Measurements from ENCODE around the gene HMGB4.

The HMGB4 gene

GRCh38 chr1:33898406-33898805, 34.5 kb downstream of the HMGB4 start:
- Histone ChIP-seq H3K36me3 (ENCODE audit: control insufficient read depth in 1 of 2, insufficient read depth in 2 of 2, low read length in 2 of 2) (no peaks in the 10 kb centered on the region), H3K9me3 (ENCODE audit: control insufficient read depth in 1 of 2, low read length in 2 of 2) (no peaks in the 10 kb centered on the region), H3K4me1 (ENCODE audit: control insufficient read depth in 1 of 2, insufficient read depth in 2 of 2, low read length in 2 of 2) (peaks cover 0 to 2% of the 10 kb centered on the region in 2 donors), H3K27ac (ENCODE audit: low read length) (no peak overlapping the region), H3K27me3 (ENCODE audit: low read depth, low read length) (no peaks in the 10 kb centered on the region), H3K4me3 (ENCODE audit: low read depth in 1 of 2, low read length in 2 of 2) (no peak overlapping the region)

- no peaks in the 10 kb centered on the region for H3K9me3 ChIP-seq (ENCODE audit: control insufficient read depth in 1 of 2, low read length in 2 of 2)
- H3K4me1 ChIP-seq (ENCODE audit: control insufficient read depth in 1 of 2, insufficient read depth in 2 of 2, low read length in 2 of 2): peaks cover 0 to 4% of the 10 kb centered on the region in 2 donors
- no peak overlapping the region for H3K4me3 ChIP-seq (ENCODE audit: low read depth in 1 of 2, low read length in 2 of 2)
- H3K27ac ChIP-seq (ENCODE audit: low read length): no peak overlapping the region
- no peaks in the 10 kb centered on the region for H3K36me3 ChIP-seq (ENCODE audit: control insufficient read depth in 1 of 2, insufficient read depth in 2 of 2, low read length in 2 of 2)
- no peaks in the 10 kb centered on the region for H3K27me3 ChIP-seq (ENCODE audit: low read depth, low read length)
Measured at GRCh38 chr1:33898881-33899280, 35.0 kb downstream of the HMGB4 start.

- Histone ChIP-seq H3K36me3 (ENCODE audit: control insufficient read depth in 1 of 2, insufficient read depth in 2 of 2, low read length in 2 of 2) (no peaks in the 10 kb centered on the region), H3K9me3 (ENCODE audit: control insufficient read depth in 1 of 2, low read length in 2 of 2) (no peaks in the 10 kb centered on the region), H3K27me3 (ENCODE audit: low read depth, low read length) (no peaks in the 10 kb centered on the region), H3K27ac (ENCODE audit: low read length) (no peak overlapping the region), H3K4me3 (ENCODE audit: low read depth in 1 of 2, low read length in 2 of 2) (no peak overlapping the region), H3K4me1 (ENCODE audit: control insufficient read depth in 1 of 2, insufficient read depth in 2 of 2, low read length in 2 of 2) (peaks cover 0 to 4% of the 10 kb centered on the region in 2 donors)
Measured at GRCh38 chr1:33899746-33900145, 35.9 kb downstream of the HMGB4 start.

GRCh38 chr1:33902486-33903209, 38.8 kb downstream of the HMGB4 start:
- H3K4me1 ChIP-seq (ENCODE audit: control insufficient read depth in 1 of 2, insufficient read depth in 2 of 2, low read length in 2 of 2): peaks cover 0 to 4% of the 10 kb centered on the region in 2 donors
- no peaks in the 10 kb centered on the region for H3K36me3 ChIP-seq (ENCODE audit: control insufficient read depth in 1 of 2, insufficient read depth in 2 of 2, low read length in 2 of 2)
- H3K27me3 ChIP-seq (ENCODE audit: low read depth, low read length): no peaks in the 10 kb centered on the region
- H3K9me3 ChIP-seq (ENCODE audit: control insufficient read depth in 1 of 2, low read length in 2 of 2): no peaks in the 10 kb centered on the region
- no peak overlapping the region for H3K4me3 ChIP-seq (ENCODE audit: low read depth in 1 of 2, low read length in 2 of 2)
- no peak overlapping the region for H3K27ac ChIP-seq (ENCODE audit: low read length)

- peaks cover 0 to 4% of the 10 kb centered on the region in 2 donors for H3K4me1 ChIP-seq (ENCODE audit: control insufficient read depth in 1 of 2, insufficient read depth in 2 of 2, low read length in 2 of 2)
- no peak overlapping the region for H3K27ac ChIP-seq (ENCODE audit: low read length)
- H3K9me3 ChIP-seq (ENCODE audit: control insufficient read depth in 1 of 2, low read length in 2 of 2): no peaks in the 10 kb centered on the region
- no peaks in the 10 kb centered on the region for H3K36me3 ChIP-seq (ENCODE audit: control insufficient read depth in 1 of 2, insufficient read depth in 2 of 2, low read length in 2 of 2)
- no peaks in the 10 kb centered on the region for H3K27me3 ChIP-seq (ENCODE audit: low read depth, low read length)
- H3K4me3 ChIP-seq (ENCODE audit: low read depth in 1 of 2, low read length in 2 of 2): no peak overlapping the region
Measured at GRCh38 chr1:33903210-33903589, 39.3 kb downstream of the HMGB4 start.

GRCh38 chr1:33905241-33905640, 41.4 kb downstream of the HMGB4 start:
- Histone ChIP-seq H3K4me3 (ENCODE audit: low read depth in 1 of 2, low read length in 2 of 2) (no peak overlapping the region), H3K4me1 (ENCODE audit: control insufficient read depth in 1 of 2, insufficient read depth in 2 of 2, low read length in 2 of 2) (peaks cover 0 to 4% of the 10 kb centered on the region in 2 donors), H3K27me3 (ENCODE audit: low read depth, low read length) (no peaks in the 10 kb centered on the region), H3K27ac (ENCODE audit: low read length) (no peak overlapping the region), H3K9me3 (ENCODE audit: control insufficient read depth in 1 of 2, low read length in 2 of 2) (no peaks in the 10 kb centered on the region), H3K36me3 (ENCODE audit: control insufficient read depth in 1 of 2, insufficient read depth in 2 of 2, low read length in 2 of 2) (no peaks in the 10 kb centered on the region)

- Histone ChIP-seq H3K27ac (ENCODE audit: low read length) (no peak overlapping the region), H3K36me3 (ENCODE audit: control insufficient read depth in 1 of 2, insufficient read depth in 2 of 2, low read length in 2 of 2) (no peaks in the 10 kb centered on the region), H3K4me1 (ENCODE audit: control insufficient read depth in 1 of 2, insufficient read depth in 2 of 2, low read length in 2 of 2) (peaks cover 0 to 4% of the 10 kb centered on the region in 2 donors), H3K4me3 (ENCODE audit: low read depth in 1 of 2, low read length in 2 of 2) (no peak overlapping the region), H3K27me3 (ENCODE audit: low read depth, low read length) (no peaks in the 10 kb centered on the region), H3K9me3 (ENCODE audit: control insufficient read depth in 1 of 2, low read length in 2 of 2) (no peaks in the 10 kb centered on the region)
Measured at GRCh38 chr1:33906156-33906555, 42.3 kb downstream of the HMGB4 start.

GRCh38 chr1:33908324-33908956, 44.6 kb downstream of the HMGB4 start:
- Histone ChIP-seq H3K4me1 (ENCODE audit: control insufficient read depth in 1 of 2, insufficient read depth in 2 of 2, low read length in 2 of 2) (peaks cover 0 to 2% of the 10 kb centered on the region in 2 donors), H3K4me3 (ENCODE audit: low read depth in 1 of 2, low read length in 2 of 2) (no peak overlapping the region), H3K27ac (ENCODE audit: low read length) (no peak overlapping the region)

More at GRCh38 chr1:33908324-33908956, 44.6 kb downstream of the HMGB4 start:
- Histone ChIP-seq H3K9me3 (ENCODE audit: control insufficient read depth in 1 of 2, low read length in 2 of 2) (no peaks in the 10 kb centered on the region), H3K36me3 (ENCODE audit: control insufficient read depth in 1 of 2, insufficient read depth in 2 of 2, low read length in 2 of 2) (no peaks in the 10 kb centered on the region), H3K27me3 (ENCODE audit: low read depth, low read length) (no peaks in the 10 kb centered on the region)

Measured in muscle layer of duodenum (tissue), 2 donors.